Liver (tissue), 9 donors: ENCODE measurements around the gene SERINC4. TPM values are rescaled to one million over a fixed set of nuclear protein-coding genes. Genes with fewer than 3 reads are reported as not detected.
"Not testable (repeated sequence)": the region's sequence is repeated elsewhere in the genome, so short reads cannot be mapped to it uniquely, and the experiment has no call there.

Experiments
- DNase-seq: peaks from one replicate; pipeline ENCODE4 v3.0.0-alpha.2; 2017; ENCODE audit warnings: low spot score
- H3K27ac ChIP-seq, 2 donors: one replicate each; pipeline ENCODE4 v1.7.0; 2013; ENCODE audit warnings: inconsistent platforms in 2 of 2, low read length in 2 of 2, control low read depth in 1 of 2, low read depth in 1 of 2, mild to moderate bottlenecking in 1 of 2
- H3K27me3 ChIP-seq, 4 donors: one replicate each; pipeline versions ENCODE4 v1.6.1 to v1.7.0; 2013; ENCODE audit warnings: low read length in 3 of 4, inconsistent platforms in 1 of 4, mild to moderate bottlenecking in 1 of 4, moderate library complexity in 1 of 4; ENCODE audit not compliant: control insufficient read depth in 4 of 4, insufficient read depth in 4 of 4
- H3K36me3 ChIP-seq, 4 donors: one replicate each; pipeline versions ENCODE4 v1.6.1 to v1.7.0; 2013; ENCODE audit warnings: low read length in 3 of 4, mild to moderate bottlenecking in 3 of 4, low read depth in 1 of 4, moderate library complexity in 1 of 4; ENCODE audit not compliant: control insufficient read depth in 4 of 4, insufficient read depth in 3 of 4
- H3K4me1 ChIP-seq, 4 donors: one replicate each; pipeline versions ENCODE4 v1.6.1 to v1.7.0; 2013; ENCODE audit warnings: low read length in 3 of 4, mild to moderate bottlenecking in 3 of 4, moderate library complexity in 1 of 4; ENCODE audit not compliant: control insufficient read depth in 4 of 4, insufficient read depth in 4 of 4
- H3K4me3 ChIP-seq, 3 donors: one replicate each; pipeline versions ENCODE4 v1.6.1 to v1.7.0; 2013; ENCODE audit warnings: low read length in 3 of 3, control low read depth in 1 of 3, low read depth in 1 of 3, mild to moderate bottlenecking in 1 of 3
- H3K9ac ChIP-seq, 2 donors: one replicate each; pipeline ENCODE4 v1.7.0; 2013; ENCODE audit warnings: low read length in 2 of 2, mild to moderate bottlenecking in 2 of 2, moderate library complexity in 2 of 2, control low read depth in 1 of 2, low read depth in 1 of 2
- H3K9me3 ChIP-seq, 4 donors: one replicate each; pipeline versions ENCODE4 v1.6.1 to v1.7.0; 2013; ENCODE audit warnings: low read length in 3 of 4; ENCODE audit not compliant: control insufficient read depth in 4 of 4
- EGR1 ChIP-seq, 2 donors: IDR thresholded peaks; 2 replicates each; pipeline ENCODE4 v1.6.1; 2016 to 2018; ENCODE audit warnings: antibody characterized with exemption in 2 of 2, low read depth in 2 of 2
- FOXA1 ChIP-seq: IDR thresholded peaks from 2 replicates; pipeline ENCODE4 v1.6.1; 2016; ENCODE audit warnings: antibody characterized with exemption
- FOXA2 ChIP-seq: IDR thresholded peaks from 2 replicates; pipeline ENCODE4 v1.6.1; 2016; ENCODE audit warnings: antibody characterized with exemption
- GABPA ChIP-seq, 2 donors: IDR thresholded peaks in 1 of 2; conservative IDR thresholded peaks in 1 of 2; 2 replicates each; pipeline ENCODE4 v1.6.1; 2016; ENCODE audit warnings: antibody characterized with exemption in 2 of 2, mild to moderate bottlenecking in 1 of 2, moderate library complexity in 1 of 2
- HNF4A ChIP-seq, 2 donors: conservative IDR thresholded peaks; 2 replicates each; pipeline ENCODE4 v1.6.1; 2016; ENCODE audit warnings: antibody characterized with exemption in 2 of 2, mild to moderate bottlenecking in 2 of 2
- HNF4G ChIP-seq: IDR thresholded peaks from 2 replicates; pipeline ENCODE4 v1.6.1; 2016; ENCODE audit warnings: antibody characterized with exemption
- JUND ChIP-seq, 2 donors: IDR thresholded peaks; 2 replicates each; pipeline ENCODE4 v1.6.1; 2016; ENCODE audit warnings: antibody characterized with exemption in 2 of 2
- NR2F2 ChIP-seq: IDR thresholded peaks from 2 replicates; pipeline ENCODE4 v1.6.1; 2016; ENCODE audit warnings: antibody characterized with exemption
- RAD21 ChIP-seq, 2 donors: IDR thresholded peaks; 2 replicates each; pipeline ENCODE4 v1.6.1; 2016; ENCODE audit warnings: antibody characterized with exemption in 2 of 2, mild to moderate bottlenecking in 2 of 2
- SP1 ChIP-seq: IDR thresholded peaks from 2 replicates; pipeline ENCODE4 v1.6.1; 2018; ENCODE audit warnings: antibody characterized with exemption, mild to moderate bottlenecking
- TAF1 ChIP-seq: conservative IDR thresholded peaks from 2 replicates; pipeline ENCODE4 v1.6.1; 2016; ENCODE audit warnings: antibody characterized with exemption, mild to moderate bottlenecking
- YY1 ChIP-seq: IDR thresholded peaks from 2 replicates; pipeline ENCODE4 v1.6.1; 2016; ENCODE audit warnings: antibody characterized with exemption, mild to moderate bottlenecking
- WGBS: extraction: QIAGEN DNeasy Blood & Tissue Kit; methylation state at CpG from one replicate; pipeline ENCODE4 v1.1.7; 2013; 5-methylcytosine and 5-hydroxymethylcytosine counted together
- polyA plus RNA-seq, 2 donors: library from polyadenylated mRNA; stranded (reverse) in 1 of 2; unstranded in 1 of 2; fragments of 200-250 nt in 1 of 2; fragments of >200 nt in 1 of 2; fragmentation: Nextera tagmentation in 1 of 2; extraction: Ambion mirVana in 1 of 2; gene quantifications; one replicate each; pipeline versions ENCODE4 v1.2.1 to v1.2.3, GENCODE V29; 2013 to 2015
- total RNA-seq, 2 donors: library from RNA; depleted of rRNA; stranded (reverse); fragments of >200 nt; gene quantifications; one replicate each; pipeline ENCODE4 v1.2.3, GENCODE V29; 2014
- TF ChIP-seq, protein P1 (sequence below): IDR thresholded peaks from 2 replicates; pipeline ENCODE4 v1.6.1; 2016; ENCODE audit warnings: antibody characterized with exemption
- TF ChIP-seq, protein P2 (sequence below): IDR thresholded peaks from 2 replicates; pipeline ENCODE4 v1.6.1; 2016; ENCODE audit warnings: antibody characterized with exemption, mild to moderate bottlenecking
- TF ChIP-seq, protein P3 (sequence below): IDR thresholded peaks from 2 replicates; pipeline ENCODE4 v1.6.1; 2016; ENCODE audit warnings: antibody characterized with exemption
- TF ChIP-seq, protein P4 (sequence below): IDR thresholded peaks from 2 replicates; pipeline ENCODE4 v1.6.1; 2016; ENCODE audit warnings: antibody characterized with exemption
- donor health status: healthy.
- donor health status: healthy.
- donor health status: healthy.
- donor health status: healthy.
- donor health status: healthy.

The SERINC4 gene
- total and polyA plus RNA-seq, 4 donors, result 0.06 TPM; not detected in 3

DNA sequence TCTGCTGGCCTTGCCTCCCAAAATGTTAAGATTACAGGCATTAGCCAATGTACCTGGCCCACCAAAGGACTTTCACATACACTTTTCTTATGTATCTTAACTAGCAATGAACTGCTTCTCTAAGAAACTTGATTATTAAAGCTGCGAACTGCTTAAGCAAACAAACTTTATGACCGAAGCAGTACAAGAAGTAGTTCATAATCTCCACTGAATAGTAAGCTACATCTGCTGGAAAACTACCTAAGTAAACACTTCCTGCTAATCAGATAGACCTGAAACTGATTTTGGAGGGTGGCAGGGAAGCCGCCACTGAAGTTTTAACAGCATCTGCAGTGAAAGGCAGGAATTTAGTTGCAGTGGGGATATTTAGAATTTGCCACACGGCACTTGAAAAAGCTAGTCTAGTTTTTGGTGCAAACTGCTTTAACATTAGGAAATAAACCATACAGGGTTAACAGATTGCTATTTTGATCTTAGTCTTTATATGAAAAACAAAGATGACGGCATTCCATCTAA is 8.5 kb upstream of the SERINC4 start:
- H3K36me3 ChIP-seq, result peaks cover 17 to 71% (median 49%) of the 10 kb centered on the region in 4 donors
- TF ChIP-seq NR2F2 (no peak), JUND (IDR thresholded peaks at IDR 0.05) (no peak), YY1 (no peak), GABPA (IDR thresholded peaks at IDR 0.05 in 1 of 2, conservative IDR thresholded peaks at IDR 0.05 in 1 of 2) (no peak), FOXA2 (no peak), SP1 (no peak), HNF4A (conservative IDR thresholded peaks at IDR 0.05) (no peak), EGR1 (IDR thresholded peaks at IDR 0.05; ENCODE audit: low read depth in 2 of 2) (no peak), HNF4G (no peak), RAD21 (IDR thresholded peaks at IDR 0.05) (no peak), FOXA1 (no peak), TAF1 (no peak)
- TF ChIP-seq, protein P1, sequence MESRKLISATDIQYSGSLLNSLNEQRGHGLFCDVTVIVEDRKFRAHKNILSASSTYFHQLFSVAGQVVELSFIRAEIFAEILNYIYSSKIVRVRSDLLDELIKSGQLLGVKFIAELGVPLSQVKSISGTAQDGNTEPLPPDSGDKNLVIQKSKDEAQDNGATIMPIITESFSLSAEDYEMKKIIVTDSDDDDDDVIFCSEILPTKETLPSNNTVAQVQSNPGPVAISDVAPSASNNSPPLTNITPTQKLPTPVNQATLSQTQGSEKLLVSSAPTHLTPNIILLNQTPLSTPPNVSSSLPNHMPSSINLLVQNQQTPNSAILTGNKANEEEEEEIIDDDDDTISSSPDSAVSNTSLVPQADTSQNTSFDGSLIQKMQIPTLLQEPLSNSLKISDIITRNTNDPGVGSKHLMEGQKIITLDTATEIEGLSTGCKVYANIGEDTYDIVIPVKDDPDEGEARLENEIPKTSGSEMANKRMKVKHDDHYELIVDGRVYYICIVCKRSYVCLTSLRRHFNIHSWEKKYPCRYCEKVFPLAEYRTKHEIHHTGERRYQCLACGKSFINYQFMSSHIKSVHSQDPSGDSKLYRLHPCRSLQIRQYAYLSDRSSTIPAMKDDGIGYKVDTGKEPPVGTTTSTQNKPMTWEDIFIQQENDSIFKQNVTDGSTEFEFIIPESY, result no peak
- TF ChIP-seq, protein P2, sequence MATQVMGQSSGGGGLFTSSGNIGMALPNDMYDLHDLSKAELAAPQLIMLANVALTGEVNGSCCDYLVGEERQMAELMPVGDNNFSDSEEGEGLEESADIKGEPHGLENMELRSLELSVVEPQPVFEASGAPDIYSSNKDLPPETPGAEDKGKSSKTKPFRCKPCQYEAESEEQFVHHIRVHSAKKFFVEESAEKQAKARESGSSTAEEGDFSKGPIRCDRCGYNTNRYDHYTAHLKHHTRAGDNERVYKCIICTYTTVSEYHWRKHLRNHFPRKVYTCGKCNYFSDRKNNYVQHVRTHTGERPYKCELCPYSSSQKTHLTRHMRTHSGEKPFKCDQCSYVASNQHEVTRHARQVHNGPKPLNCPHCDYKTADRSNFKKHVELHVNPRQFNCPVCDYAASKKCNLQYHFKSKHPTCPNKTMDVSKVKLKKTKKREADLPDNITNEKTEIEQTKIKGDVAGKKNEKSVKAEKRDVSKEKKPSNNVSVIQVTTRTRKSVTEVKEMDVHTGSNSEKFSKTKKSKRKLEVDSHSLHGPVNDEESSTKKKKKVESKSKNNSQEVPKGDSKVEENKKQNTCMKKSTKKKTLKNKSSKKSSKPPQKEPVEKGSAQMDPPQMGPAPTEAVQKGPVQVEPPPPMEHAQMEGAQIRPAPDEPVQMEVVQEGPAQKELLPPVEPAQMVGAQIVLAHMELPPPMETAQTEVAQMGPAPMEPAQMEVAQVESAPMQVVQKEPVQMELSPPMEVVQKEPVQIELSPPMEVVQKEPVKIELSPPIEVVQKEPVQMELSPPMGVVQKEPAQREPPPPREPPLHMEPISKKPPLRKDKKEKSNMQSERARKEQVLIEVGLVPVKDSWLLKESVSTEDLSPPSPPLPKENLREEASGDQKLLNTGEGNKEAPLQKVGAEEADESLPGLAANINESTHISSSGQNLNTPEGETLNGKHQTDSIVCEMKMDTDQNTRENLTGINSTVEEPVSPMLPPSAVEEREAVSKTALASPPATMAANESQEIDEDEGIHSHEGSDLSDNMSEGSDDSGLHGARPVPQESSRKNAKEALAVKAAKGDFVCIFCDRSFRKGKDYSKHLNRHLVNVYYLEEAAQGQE, result no peak
- TF ChIP-seq, protein P3, sequence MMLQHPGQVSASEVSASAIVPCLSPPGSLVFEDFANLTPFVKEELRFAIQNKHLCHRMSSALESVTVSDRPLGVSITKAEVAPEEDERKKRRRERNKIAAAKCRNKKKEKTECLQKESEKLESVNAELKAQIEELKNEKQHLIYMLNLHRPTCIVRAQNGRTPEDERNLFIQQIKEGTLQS, result no peak
- TF ChIP-seq, protein P4, sequence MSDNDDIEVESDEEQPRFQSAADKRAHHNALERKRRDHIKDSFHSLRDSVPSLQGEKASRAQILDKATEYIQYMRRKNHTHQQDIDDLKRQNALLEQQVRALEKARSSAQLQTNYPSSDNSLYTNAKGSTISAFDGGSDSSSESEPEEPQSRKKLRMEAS, result no peak
- no peaks in the 10 kb centered on the region for H3K27me3 ChIP-seq
- H3K9ac ChIP-seq, result no peak overlapping the region
- no peak for DNase-seq
- WGBS, result 93% methylated on average over 5 of the region's 5 CpGs
- no peaks in the 10 kb centered on the region for H3K9me3 ChIP-seq
- H3K4me3 ChIP-seq, result no peak overlapping the region
- H3K4me1 ChIP-seq, result no peaks in the 10 kb centered on the region
- H3K27ac ChIP-seq, result no peak overlapping the region

DNA sequence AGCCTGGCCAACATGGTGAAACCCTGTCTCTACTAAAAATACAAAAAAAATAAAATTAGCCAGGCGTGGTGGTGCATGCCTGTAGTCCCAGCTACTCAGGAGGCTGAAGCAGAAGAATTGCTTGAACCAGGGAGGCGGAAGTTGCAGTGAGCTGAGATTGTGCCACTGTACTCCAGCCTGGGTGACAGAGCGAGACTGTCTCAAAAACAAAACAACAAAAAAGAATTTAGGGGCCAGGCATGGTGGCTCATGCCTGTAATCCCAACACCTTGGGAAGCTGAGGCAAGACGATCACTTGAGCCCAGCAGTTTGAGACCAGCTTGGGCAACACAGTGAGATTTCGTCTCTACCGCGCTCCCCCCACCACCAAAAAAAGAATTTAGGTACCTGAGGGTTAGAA is 2.7 kb upstream of the SERINC4 start:
- peaks cover 6 to 35% (median 18%) of the 10 kb centered on the region in 4 donors for H3K36me3 ChIP-seq
- H3K9ac ChIP-seq, H3K4me1 ChIP-seq, DNase-seq, H3K27ac ChIP-seq, H3K27me3 ChIP-seq, H3K9me3 ChIP-seq, H3K4me3 ChIP-seq: not testable (repeated sequence)
- 97% methylated on average over 7 of the region's 7 CpGs for WGBS
